A549 treated with ZK216348 at 1 μM for 4 hours (cell line): ENCODE data around the gene UNC80. TPM values are rescaled to one million over a fixed set of nuclear protein-coding genes. Genes with fewer than 3 reads are reported as not detected.

Experiments used
- total RNA-seq: library from RNA; stranded (reverse); fragments of 200-300 nt; extraction: Qiagen RNA extraction; gene quantifications from 5 replicates; pipeline ENCODE4 v1.2.3, GENCODE V29; 2022; ENCODE audit warnings: low read depth

UNC80 gene
- not detected in 5 replicates for total RNA-seq

GRCh38 chr2:209771474-209772289 lies at the start of gene UNC80:
UNC80 (plus strand) TSS chr2:209771832; CDS start chr2:209772073, 241 bp downstream.

GRCh38 chr2:210002158-210003157 lies 230.8 kb downstream of the UNC80 start, which contains the start of gene RPE:
RPE (plus strand) TSS chr2:210002638; CDS start chr2:210002662, 24 bp downstream.

Other genes with a start within 250 kb of the UNC80 start
- gene RPE, start 230.8 kb downstream of the UNC80 start, total RNA-seq, result 59.2 to 74.0 TPM (median 66.5 TPM) in 5 replicates